IPS DF 6.9 (cell line): ENCODE results near the gene RAB11FIP5.
A peak's percentile ranks its signal among the peaks of the same experiment; 100 is the strongest.

Source experiments
- DNase-seq: peaks from one replicate; pipeline ENCODE4 v3.0.0-alpha.2; 2013; ENCODE audit warnings: low read depth, low spot score
- H3K27ac ChIP-seq: one replicate; pipeline ENCODE4 v1.5.1; 2013; ENCODE audit warnings: low read length, control low read depth
- H3K27me3 ChIP-seq: 2 replicates; pipeline ENCODE4 v1.6.1; 2013; ENCODE audit warnings: mild to moderate bottlenecking, low read length; ENCODE audit not compliant: control insufficient read depth, insufficient read depth
- H3K36me3 ChIP-seq: 2 replicates; pipeline ENCODE4 v1.6.1; 2013; ENCODE audit warnings: low read length; ENCODE audit not compliant: control insufficient read depth, insufficient read depth
- H3K4me1 ChIP-seq: 2 replicates; pipeline ENCODE4 v1.6.1; 2013; ENCODE audit warnings: low read length; ENCODE audit not compliant: control insufficient read depth, insufficient read depth
- H3K4me3 ChIP-seq: 2 replicates; pipeline ENCODE4 v1.5.1; 2013; ENCODE audit warnings: mild to moderate bottlenecking, low read length
- H3K9me3 ChIP-seq: 2 replicates; pipeline ENCODE4 v1.6.1; 2013; ENCODE audit warnings: low read length, inconsistent platforms; ENCODE audit not compliant: control insufficient read depth, insufficient read depth
- WGBS: extraction: QIAGEN DNeasy Blood & Tissue Kit; methylation state at CpG from one replicate; pipeline ENCODE4 v1.1.7; 2013; ENCODE audit warnings: mixed read lengths, missing lambda C conversion rate; ENCODE audit not compliant: insufficient read length, insufficient coverage; 5-methylcytosine and 5-hydroxymethylcytosine counted together

Gene RAB11FIP5

GRCh38 chr2:73043929-73044832, 68.6 kb downstream of the RAB11FIP5 start:
- WGBS, result no CpG with 5 or more reads among the region's 12 CpGs
- no peak overlapping the region for H3K27ac ChIP-seq

GRCh38 chr2:73043276-73043675, 69.5 kb downstream of the RAB11FIP5 start:
- DNase-seq, result no peak
- Histone ChIP-seq H3K4me1 (no peaks in the 10 kb centered on the region), H3K4me3 (no peak overlapping the region), H3K27me3 (no peaks in the 10 kb centered on the region), H3K9me3 (no peaks in the 10 kb centered on the region), H3K36me3 (0 out of 2 replicates have a peak, but pooled peaks cover 2% of the 10 kb centered on the region), H3K27ac (no peak overlapping the region)
- no CpG with 5 or more reads among the region's 5 CpGs for WGBS

More at GRCh38 chr2:73043929-73044832, 68.6 kb downstream of the RAB11FIP5 start:
- DNase-seq, result no peak
- 0 out of 2 replicates have a peak, but pooled peaks cover 2% of the 10 kb centered on the region for H3K36me3 ChIP-seq
- H3K9me3 ChIP-seq, result no peaks in the 10 kb centered on the region
- no peak overlapping the region for H3K4me3 ChIP-seq
- H3K4me1 ChIP-seq, result no peaks in the 10 kb centered on the region
- H3K27me3 ChIP-seq, result no peaks in the 10 kb centered on the region

GRCh38 chr2:73037947-73038585, 74.7 kb downstream of the RAB11FIP5 start:
- no CpG with 5 or more reads among the region's 6 CpGs for WGBS
- no peak for DNase-seq

GRCh38 chr2:73036766-73037165, 76.0 kb downstream of the RAB11FIP5 start:
- no CpG with 5 or more reads among the region's 11 CpGs for WGBS
- no peak overlapping the region for H3K4me3 ChIP-seq

More at GRCh38 chr2:73037947-73038585, 74.7 kb downstream of the RAB11FIP5 start:
- no peak overlapping the region for H3K4me3 ChIP-seq
- H3K4me1 ChIP-seq, result no peaks in the 10 kb centered on the region; the same call in 1 of the 2 replicates
- H3K27ac ChIP-seq, result no peak overlapping the region
- no peaks in the 10 kb centered on the region for H3K9me3 ChIP-seq
- H3K36me3 ChIP-seq, result 0 out of 2 replicates have a peak, but pooled peaks cover 2% of the 10 kb centered on the region
- no peaks in the 10 kb centered on the region for H3K27me3 ChIP-seq

GRCh38 chr2:73035899-73036711, 76.6 kb downstream of the RAB11FIP5 start:
- Histone ChIP-seq H3K4me1 (no peaks in the 10 kb centered on the region; the same call in 1 of the 2 replicates), H3K36me3 (0 out of 2 replicates have a peak, but pooled peaks cover 2% of the 10 kb centered on the region), H3K9me3 (no peaks in the 10 kb centered on the region), H3K27ac (no peak overlapping the region), H3K27me3 (no peaks in the 10 kb centered on the region), H3K4me3 (no peak overlapping the region)
- DNase-seq, result peak; percentile 20
- no CpG with 5 or more reads among the region's 6 CpGs for WGBS

More at GRCh38 chr2:73036766-73037165, 76.0 kb downstream of the RAB11FIP5 start:
- no peaks in the 10 kb centered on the region; the same call in 1 of the 2 replicates for H3K4me1 ChIP-seq
- H3K9me3 ChIP-seq, result no peaks in the 10 kb centered on the region
- H3K36me3 ChIP-seq, result 0 out of 2 replicates have a peak, but pooled peaks cover 2% of the 10 kb centered on the region
- H3K27ac ChIP-seq, result no peak overlapping the region
- no peaks in the 10 kb centered on the region for H3K27me3 ChIP-seq
- DNase-seq, result no peak

- Histone ChIP-seq H3K27me3 (no peaks in the 10 kb centered on the region), H3K9me3 (no peaks in the 10 kb centered on the region), H3K4me1 (no peaks in the 10 kb centered on the region; the same call in 1 of the 2 replicates), H3K4me3 (no peak overlapping the region), H3K27ac (no peak overlapping the region), H3K36me3 (no peaks in the 10 kb centered on the region)
- WGBS, result no CpG with 5 or more reads among the region's 7 CpGs
- DNase-seq, result no peak
Measured at GRCh38 chr2:73034661-73035375, 77.9 kb downstream of the RAB11FIP5 start.

GRCh38 chr2:73033766-73034381, 78.9 kb downstream of the RAB11FIP5 start:
- no peak for DNase-seq
- Histone ChIP-seq H3K36me3 (no peaks in the 10 kb centered on the region), H3K27me3 (no peaks in the 10 kb centered on the region), H3K4me1 (no peaks in the 10 kb centered on the region; the same call in 1 of the 2 replicates), H3K27ac (no peak overlapping the region), H3K9me3 (no peaks in the 10 kb centered on the region), H3K4me3 (no peak overlapping the region)
- no CpG with 5 or more reads among the region's 5 CpGs for WGBS

- WGBS, result no CpG with 5 or more reads among the region's 1 CpG
- H3K27me3 ChIP-seq, result no peaks in the 10 kb centered on the region
- no peak overlapping the region for H3K4me3 ChIP-seq
- no peaks in the 10 kb centered on the region for H3K36me3 ChIP-seq
- no peaks in the 10 kb centered on the region; the same call in 1 of the 2 replicates for H3K4me1 ChIP-seq
- no peaks in the 10 kb centered on the region for H3K9me3 ChIP-seq
- no peak overlapping the region for H3K27ac ChIP-seq
- no peak for DNase-seq
Measured at GRCh38 chr2:73033142-73033765, 79.5 kb downstream of the RAB11FIP5 start.

GRCh38 chr2:73032702-73033097, 80.0 kb downstream of the RAB11FIP5 start:
- no peak overlapping the region for H3K27ac ChIP-seq
- no peaks in the 10 kb centered on the region; the same call in 1 of the 2 replicates for H3K4me1 ChIP-seq
- H3K27me3 ChIP-seq, result no peaks in the 10 kb centered on the region
- no peak for DNase-seq
- no peaks in the 10 kb centered on the region for H3K9me3 ChIP-seq
- no CpG with 5 or more reads among the region's 5 CpGs for WGBS
- no peaks in the 10 kb centered on the region for H3K36me3 ChIP-seq
- no peak overlapping the region for H3K4me3 ChIP-seq
